Activated gamma-delta T cell treated with anti-CD3 and anti-CD28 coated beads, Interleukin-2, amount 50 U/mL, for 16 hours (primary cell): ENCODE results near the gene SAMD1.
A peak's percentile ranks its signal among the peaks of the same experiment; 100 is the strongest.
"Not testable (repeated sequence)": the region's sequence is repeated elsewhere in the genome, so short reads cannot be mapped to it uniquely, and the experiment has no call there.

ENCODE experiments used
- DNase-seq: peaks from one replicate; pipeline ENCODE4 v3.0.0-alpha.2; 2020; ENCODE audit warnings: low read depth

SAMD1 gene

GRCh38 chr19:14061081-14061749, 29.3 kb downstream of the SAMD1 start:
- DNase-seq, result no peak

- DNase-seq, result no peak
Measured at GRCh38 chr19:14059652-14060155, 30.8 kb downstream of the SAMD1 start.

DNA sequence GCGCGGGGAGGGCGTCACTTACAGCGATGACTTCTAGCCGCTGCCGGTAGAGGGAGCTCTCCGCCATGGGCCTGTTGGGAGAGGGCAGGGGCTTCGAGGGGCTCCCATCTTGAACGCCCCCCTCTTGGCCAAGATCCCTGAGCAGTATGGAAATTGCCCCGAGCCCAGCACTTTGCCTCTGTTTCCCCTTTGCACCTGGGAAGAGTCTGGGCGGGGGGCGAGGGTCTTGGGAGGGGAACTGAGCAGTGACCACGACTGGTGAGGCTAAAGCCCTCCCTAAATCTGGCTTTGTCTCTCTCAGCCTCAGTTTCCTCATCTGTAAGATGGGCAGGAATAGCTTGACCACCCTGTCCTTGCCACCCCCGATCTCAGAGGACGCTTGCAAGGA, 31.5 kb downstream of the SAMD1 start:
- peak; percentile 26 for DNase-seq

DNA sequence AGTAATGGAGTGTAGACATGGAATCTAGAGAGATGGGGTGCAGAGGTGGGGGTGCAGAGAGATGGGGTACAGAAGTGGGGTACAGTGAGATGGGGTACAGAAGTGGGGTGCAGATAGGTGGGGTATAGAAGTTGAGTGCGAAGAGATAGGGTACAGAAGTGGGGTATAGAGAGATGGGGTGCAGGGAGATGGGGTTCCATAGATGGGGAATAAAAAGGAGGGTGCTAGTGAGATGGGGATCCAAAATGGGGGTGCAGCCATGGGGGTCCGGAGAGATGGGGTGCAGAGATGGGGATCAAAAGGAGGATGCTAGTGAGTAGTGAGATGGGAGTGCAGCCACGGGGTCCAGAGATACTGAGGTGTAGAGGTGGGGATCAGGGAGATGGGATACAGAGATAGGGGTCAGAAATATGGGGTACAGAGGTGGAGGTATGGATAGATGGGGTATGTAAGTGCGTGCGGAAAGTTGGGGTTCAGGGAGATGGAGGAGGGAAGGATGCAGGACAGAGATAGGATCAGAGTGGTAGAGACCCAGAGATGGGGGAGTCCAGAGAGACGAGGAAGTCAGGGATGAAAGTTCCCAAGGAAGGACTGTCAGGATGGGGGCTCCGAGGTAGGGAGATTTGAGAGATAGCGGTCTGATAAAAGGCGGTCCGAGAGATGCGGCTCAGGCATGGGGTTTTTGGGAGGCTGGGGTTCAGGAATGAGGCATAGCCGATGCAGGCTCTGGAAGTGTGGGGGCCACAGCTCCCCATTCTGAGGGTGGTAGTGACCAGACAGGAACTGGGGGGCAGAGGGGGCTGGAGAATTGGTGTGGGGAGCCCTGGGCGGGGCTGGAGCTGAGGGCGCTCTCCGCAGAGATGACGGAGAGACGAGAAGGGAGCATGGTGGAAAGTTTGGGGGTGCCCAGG, 32.1 kb downstream of the SAMD1 start:
- no peak for DNase-seq

DNA sequence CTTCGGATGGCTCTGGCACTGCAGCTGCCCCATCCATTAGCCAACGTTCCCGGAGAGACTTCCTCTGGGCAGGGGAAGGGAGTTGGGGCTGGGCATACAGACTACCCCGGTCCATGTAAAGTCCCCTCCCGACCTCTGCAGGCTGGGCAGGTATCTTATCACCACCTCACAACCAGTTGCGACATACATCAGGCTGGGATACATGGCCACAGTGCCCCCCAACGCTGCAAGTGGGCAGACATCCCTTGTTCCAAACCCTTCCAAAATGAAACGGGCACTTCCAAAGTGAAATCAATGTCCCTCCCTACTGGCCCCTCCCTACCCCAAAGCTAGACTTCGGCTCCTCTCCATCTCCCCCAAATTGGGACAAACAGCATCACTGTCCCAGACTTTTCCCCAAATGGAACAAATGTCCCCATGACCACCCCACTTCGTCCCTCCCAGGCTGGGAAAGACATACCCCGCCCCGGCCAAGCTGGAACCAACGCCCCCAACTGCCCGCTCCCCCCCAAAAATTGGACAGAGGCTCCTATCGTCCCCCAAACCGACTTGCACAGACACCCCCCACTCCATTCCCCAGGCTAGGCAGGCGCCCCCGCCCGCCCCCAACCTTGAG, 33.7 kb downstream of the SAMD1 start:
- no peak for DNase-seq

- DNase-seq, result no peak
Measured at GRCh38 chr19:14056069-14056666, 34.4 kb downstream of the SAMD1 start.

GRCh38 chr19:14055396-14055795, 35.2 kb downstream of the SAMD1 start:
- DNase-seq, result no peak

DNA sequence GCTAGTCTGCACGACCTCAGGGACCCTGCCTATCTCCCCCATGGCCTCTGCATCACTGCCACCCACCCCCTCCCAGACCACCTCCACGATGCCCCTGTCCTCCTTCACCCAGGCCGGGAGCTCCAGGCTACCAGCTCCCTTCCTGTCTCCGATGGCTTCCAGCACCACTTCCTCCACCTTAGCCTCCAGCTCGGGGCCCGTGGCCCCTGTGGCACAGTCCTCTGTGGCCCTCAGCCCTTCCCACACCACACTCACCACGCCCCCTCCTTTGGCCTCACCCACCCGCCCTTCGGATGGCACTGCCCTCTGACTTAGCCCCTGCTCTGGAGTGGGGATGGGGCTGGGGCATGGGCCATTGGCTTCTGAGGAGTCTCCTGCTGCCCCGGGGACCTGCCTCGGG, 35.8 kb downstream of the SAMD1 start:
- no peak for DNase-seq

DNA sequence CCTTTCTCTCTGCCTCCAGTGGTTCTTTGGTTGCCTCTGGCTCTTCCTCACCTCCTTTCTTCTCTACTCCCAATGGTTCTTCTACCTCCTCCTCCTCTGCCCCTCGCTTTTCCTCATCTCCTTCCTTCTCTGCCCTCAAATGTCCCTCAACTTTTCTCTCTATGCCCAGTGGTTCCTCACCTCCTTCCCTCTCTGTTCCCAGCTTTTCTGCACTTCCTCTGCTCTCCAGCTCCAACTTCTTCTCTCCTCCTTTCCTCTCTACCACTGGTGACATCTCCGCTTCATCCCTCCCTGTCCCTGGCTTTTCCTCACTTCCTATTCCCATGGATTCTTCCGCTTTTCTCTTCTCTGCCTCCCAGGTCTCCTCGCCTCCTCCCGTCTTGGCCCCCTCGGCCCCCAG, 36.5 kb downstream of the SAMD1 start:
- DNase-seq, result no peak

GRCh38 chr19:14053500-14053899, 37.1 kb downstream of the SAMD1 start:
- DNase-seq, result no peak

- DNase-seq, result no peak
Measured at GRCh38 chr19:14053032-14053431, 37.5 kb downstream of the SAMD1 start.

DNA sequence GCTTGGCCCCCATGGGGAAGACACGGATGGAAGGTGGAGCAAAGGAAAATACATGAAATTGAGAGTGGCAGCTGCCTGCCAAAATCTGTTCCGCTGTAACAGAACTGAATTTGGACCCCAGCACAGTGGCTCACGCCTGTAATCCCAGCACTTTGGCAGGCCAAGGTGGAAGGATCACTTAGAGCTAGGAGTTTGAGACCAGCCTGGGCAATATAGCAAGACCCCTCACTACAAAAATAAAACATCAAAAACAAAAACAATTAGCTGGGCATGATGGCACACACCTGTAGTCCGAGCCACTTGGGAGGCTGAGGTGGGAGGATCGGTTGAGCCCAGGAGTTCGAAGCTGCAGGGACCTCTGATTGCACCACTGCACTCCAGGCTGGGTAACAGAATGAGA, 38.1 kb downstream of the SAMD1 start:
- no peak for DNase-seq

- no peak for DNase-seq
Measured at GRCh38 chr19:14051980-14052379, 38.6 kb downstream of the SAMD1 start.

DNA sequence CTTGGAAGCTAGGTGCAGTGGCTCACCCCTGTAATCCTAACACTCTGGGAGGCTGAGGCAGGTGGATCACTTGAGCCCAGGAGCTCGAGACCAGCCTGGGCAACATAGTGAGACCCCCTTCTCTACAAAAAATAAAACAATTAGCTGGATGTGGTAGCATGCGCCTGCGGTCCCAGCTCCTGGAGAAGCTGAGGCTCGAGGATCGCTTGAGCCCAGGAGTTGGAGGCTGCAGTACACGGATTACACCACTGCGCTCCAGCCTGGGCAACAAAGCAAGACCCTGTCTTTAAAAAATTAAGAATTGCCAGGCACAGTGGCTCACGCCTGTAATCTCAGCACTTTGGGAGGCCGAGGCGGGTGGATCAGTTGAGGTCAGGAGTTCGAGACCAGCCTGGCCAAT, 39.6 kb downstream of the SAMD1 start:
- DNase-seq, result not testable (repeated sequence)

GRCh38 chr19:14050512-14050911, 40.0 kb downstream of the SAMD1 start:
- no peak for DNase-seq

- DNase-seq, result peak; percentile 68
Measured at GRCh38 chr19:14048443-14049153, 42.0 kb downstream of the SAMD1 start.

- not testable (repeated sequence) for DNase-seq
Measured at GRCh38 chr19:14047866-14048265, 42.7 kb downstream of the SAMD1 start.

DNA sequence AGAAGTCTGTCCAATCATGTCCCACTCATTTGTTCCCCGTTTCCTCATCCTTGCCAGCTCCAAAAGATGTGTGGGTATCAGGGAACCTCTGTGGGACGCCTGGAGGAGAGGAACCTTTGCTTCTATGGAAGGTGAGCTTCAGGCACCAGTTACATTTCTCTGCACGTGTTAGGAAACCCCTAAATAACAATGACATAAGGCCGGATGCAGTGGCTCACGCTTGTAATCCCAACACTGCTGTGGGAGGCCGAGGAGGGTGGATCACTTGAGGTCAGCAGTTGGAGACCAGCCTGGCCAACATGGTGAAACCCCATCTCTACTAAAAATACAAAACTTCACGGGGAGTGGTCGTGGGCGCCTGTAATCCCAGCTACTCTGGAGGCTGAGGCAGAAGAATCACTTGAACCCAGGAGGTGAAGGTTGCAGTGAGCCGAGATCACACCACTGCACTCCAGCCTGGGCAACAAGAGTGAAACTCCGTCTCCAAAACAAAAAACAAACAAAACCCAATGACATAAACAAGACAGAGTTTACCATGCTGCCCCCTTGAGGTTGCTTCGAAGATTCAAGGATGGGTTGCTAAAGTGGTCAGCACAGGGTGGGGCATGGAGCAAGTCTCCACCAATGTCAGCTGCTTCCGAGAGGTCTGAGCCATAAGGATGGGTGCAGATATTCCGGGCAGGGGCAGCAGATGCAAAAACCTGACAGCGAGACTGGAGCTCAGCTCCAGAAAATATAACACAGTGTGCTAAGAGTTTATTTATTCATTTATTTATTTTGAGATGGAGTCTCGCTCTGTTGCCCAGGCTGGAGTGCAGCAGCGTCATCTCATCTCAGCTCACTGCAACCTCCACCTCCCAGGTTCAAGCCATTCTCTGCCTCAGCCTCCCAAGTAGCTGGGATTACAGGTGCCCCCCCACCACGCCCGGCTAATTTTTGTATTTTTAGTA, 47.6 kb downstream of the SAMD1 start:
- DNase-seq, result peak; percentile 26

GRCh38 chr19:14039181-14039580, 51.4 kb downstream of the SAMD1 start:
- no peak for DNase-seq
